CD14-positive monocyte (primary cell): ENCODE results near the gene CMTM6. TPM values are rescaled to one million over a fixed set of nuclear protein-coding genes. Genes with fewer than 3 reads are reported as not detected.

Experiments used
- DNase-seq, 3 donors: peaks; one replicate each; pipeline ENCODE4 v3.0.0-alpha.2; 2011 to 2022
- H2AFZ ChIP-seq: 2 replicates; pipeline ENCODE4 v1.6.0; 2012; ENCODE audit warnings: mild to moderate bottlenecking, low read depth, low read length, inconsistent platforms; ENCODE audit not compliant: insufficient read depth, poor library complexity, severe bottlenecking
- H3K27ac ChIP-seq, 2 donors: 1 replicate in 1 of 2; 2 replicates in 1 of 2; pipeline ENCODE4 v1.5.1; 2012 to 2013; ENCODE audit warnings: low read length in 2 of 2, control low read depth in 1 of 2, inconsistent platforms in 1 of 2, low read depth in 1 of 2, mild to moderate bottlenecking in 1 of 2
- H3K27me3 ChIP-seq, 2 donors: one replicate each; pipeline versions ENCODE4 v1.6.0 to v1.6.1; 2011 to 2013; ENCODE audit warnings: low read length in 2 of 2; ENCODE audit not compliant: control insufficient read depth in 2 of 2, insufficient read depth in 2 of 2
- H3K36me3 ChIP-seq, 2 donors: replicated peaks in 1 of 2; 1 replicate in 1 of 2; 2 replicates in 1 of 2; pipeline versions ENCODE4 v1.5.1 to v1.6.1; 2012 to 2013; ENCODE audit warnings: low read length in 2 of 2, control low read depth in 1 of 2, inconsistent platforms in 1 of 2, mild to moderate bottlenecking in 1 of 2; ENCODE audit not compliant: insufficient read depth in 2 of 2, control insufficient read depth in 1 of 2
- H3K4me1 ChIP-seq, 2 donors: 1 replicate in 1 of 2; 2 replicates in 1 of 2; pipeline versions ENCODE4 v1.5.1 to v1.6.1; 2012 to 2013; ENCODE audit warnings: low read length in 2 of 2, control low read depth in 1 of 2, inconsistent platforms in 1 of 2, mild to moderate bottlenecking in 1 of 2, moderate library complexity in 1 of 2; ENCODE audit not compliant: insufficient read depth in 2 of 2, control insufficient read depth in 1 of 2
- H3K4me2 ChIP-seq: replicated peaks from 2 replicates; pipeline ENCODE3; 2012; ENCODE audit warnings: low read length, moderate library complexity, mild to moderate bottlenecking; ENCODE audit not compliant: poor library complexity, severe bottlenecking; ENCODE audit errors: extremely low read depth
- H3K4me3 ChIP-seq, 3 experiments: fragments of 200-600 bp in 1 of 3; sonication (generic) in 1 of 3; replicated peaks in 1 of 3; 1 replicate in 2 of 3; 2 replicates in 1 of 3; pipeline ENCODE4 v1.5.1; 2011 to 2013; ENCODE audit warnings: low read length in 3 of 3, mild to moderate bottlenecking in 3 of 3, control low read depth in 2 of 3, low read depth in 2 of 3, inconsistent platforms in 1 of 3, moderate library complexity in 1 of 3
- H3K79me2 ChIP-seq: 2 replicates; pipeline ENCODE4 v1.6.0; 2012; ENCODE audit warnings: mild to moderate bottlenecking, control low read depth, inconsistent platforms, low read length, moderate library complexity; ENCODE audit not compliant: insufficient read depth
- H3K9ac ChIP-seq: 2 replicates; pipeline ENCODE4 v1.6.0; 2017; ENCODE audit warnings: low read length, mild to moderate bottlenecking; ENCODE audit not compliant: insufficient read depth, poor library complexity, severe bottlenecking
- H3K9me3 ChIP-seq, 2 donors: replicated peaks in 1 of 2; 1 replicate in 1 of 2; 2 replicates in 1 of 2; pipeline versions ENCODE4 v1.5.1 to v1.6.1; 2012 to 2013; ENCODE audit warnings: low read length in 2 of 2, control low read depth in 1 of 2; ENCODE audit not compliant: control insufficient read depth in 1 of 2, insufficient read depth in 1 of 2
- H4K20me1 ChIP-seq: 2 replicates; pipeline ENCODE4 v1.6.0; 2012; ENCODE audit warnings: mild to moderate bottlenecking, low read length, control low read depth, moderate library complexity; ENCODE audit not compliant: insufficient read depth
- H3K27ac Mint-ChIP-seq, 7 donors: one replicate each; pipeline ENCODE4 v1.8.0; 2020; ENCODE audit warnings: mild to moderate bottlenecking in 7 of 7, mixed read lengths in 7 of 7, moderate library complexity in 6 of 7, inconsistent platforms in 2 of 7
- H3K27me3 Mint-ChIP-seq, 3 donors: one replicate each; pipeline ENCODE4 v1.8.0; 2021 to 2022; ENCODE audit warnings: low read depth in 3 of 3, mild to moderate bottlenecking in 3 of 3, mixed read lengths in 3 of 3, moderate library complexity in 3 of 3, inconsistent platforms in 1 of 3
- H3K36me3 Mint-ChIP-seq, 2 donors: one replicate each; pipeline ENCODE4 v1.8.0; 2020; ENCODE audit warnings: mixed read lengths in 2 of 2, inconsistent platforms in 1 of 2, mild to moderate bottlenecking in 1 of 2
- H3K4me1 Mint-ChIP-seq: one replicate; pipeline ENCODE4 v1.8.0; 2020; ENCODE audit warnings: mild to moderate bottlenecking, mixed read lengths
- H3K4me3 Mint-ChIP-seq, 2 donors: one replicate each; pipeline ENCODE4 v1.8.0; 2020; ENCODE audit warnings: mild to moderate bottlenecking in 2 of 2, mixed read lengths in 2 of 2, moderate library complexity in 1 of 2
- H3K9me3 Mint-ChIP-seq, 7 donors: one replicate each; pipeline ENCODE4 v1.8.0; 2020 to 2022; ENCODE audit warnings: mixed read lengths in 7 of 7, mild to moderate bottlenecking in 6 of 7, moderate library complexity in 6 of 7, inconsistent platforms in 2 of 7
- WGBS: methylation state at CpG from one replicate; pipeline ENCODE4 v1.1.5; 2013; ENCODE audit warnings: missing lambda C conversion rate; ENCODE audit not compliant: insufficient coverage; 5-methylcytosine and 5-hydroxymethylcytosine counted together
- intact Hi-C, 2 donors: fragments of 100-400 bp; cut with micrococcal nuclease; formaldehyde crosslinking; loops; one replicate each; pipeline versions ENCODE4 v1.15.0 to v1.15.1; 2023
- polyA plus RNA-seq, 3 donors: library from polyadenylated mRNA; depleted of rRNA in 1 of 3; unstranded in 2 of 3; stranded (reverse) in 1 of 3; fragments of 300-500 nt in 2 of 3; fragments of >200 nt in 1 of 3; fragmentation: Illumina TruSeq in 2 of 3; gene quantifications; 1 replicate in 2 of 3; 2 replicates in 1 of 3; pipeline ENCODE4 v1.2.3, GENCODE V29; 2012 to 2021
- TF ChIP-seq, protein P1 (sequence below): fragments of 200-600 bp; IDR thresholded peaks from one replicate; pipeline ENCODE4 v1.8.0; 2022; ENCODE audit warnings: antibody characterized with exemption, mild to moderate bottlenecking

CMTM6 gene
- polyA plus RNA-seq, 3 donors = 40.0 to 210 (median 190) TPM

DNA sequence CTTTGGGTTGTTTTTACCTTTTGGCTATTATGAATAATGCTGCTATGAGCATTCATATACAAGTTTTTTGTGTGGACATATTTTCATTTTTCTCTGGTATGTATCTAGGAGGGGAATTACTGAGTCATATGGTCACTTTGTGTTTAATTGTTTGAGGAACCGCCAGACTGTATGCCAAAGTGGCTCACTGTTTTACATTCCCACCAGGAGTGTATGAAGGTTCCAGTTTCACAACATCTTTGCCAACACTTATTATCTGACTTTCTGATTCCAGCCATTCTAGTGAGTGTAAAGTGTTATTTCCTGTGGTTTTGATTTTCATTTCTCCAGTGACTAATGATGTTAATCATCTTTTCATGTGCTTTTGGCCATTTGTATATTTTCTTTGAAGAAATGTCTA is 59.2 kb downstream of the CMTM6 start:
- no peak overlapping the region for H2AFZ ChIP-seq
- peaks cover 36 to 65% of the 10 kb centered on the region in 2 donors for H3K36me3 Mint-ChIP-seq
- H3K4me3 ChIP-seq = no peak overlapping the region
- TF ChIP-seq, protein P1, sequence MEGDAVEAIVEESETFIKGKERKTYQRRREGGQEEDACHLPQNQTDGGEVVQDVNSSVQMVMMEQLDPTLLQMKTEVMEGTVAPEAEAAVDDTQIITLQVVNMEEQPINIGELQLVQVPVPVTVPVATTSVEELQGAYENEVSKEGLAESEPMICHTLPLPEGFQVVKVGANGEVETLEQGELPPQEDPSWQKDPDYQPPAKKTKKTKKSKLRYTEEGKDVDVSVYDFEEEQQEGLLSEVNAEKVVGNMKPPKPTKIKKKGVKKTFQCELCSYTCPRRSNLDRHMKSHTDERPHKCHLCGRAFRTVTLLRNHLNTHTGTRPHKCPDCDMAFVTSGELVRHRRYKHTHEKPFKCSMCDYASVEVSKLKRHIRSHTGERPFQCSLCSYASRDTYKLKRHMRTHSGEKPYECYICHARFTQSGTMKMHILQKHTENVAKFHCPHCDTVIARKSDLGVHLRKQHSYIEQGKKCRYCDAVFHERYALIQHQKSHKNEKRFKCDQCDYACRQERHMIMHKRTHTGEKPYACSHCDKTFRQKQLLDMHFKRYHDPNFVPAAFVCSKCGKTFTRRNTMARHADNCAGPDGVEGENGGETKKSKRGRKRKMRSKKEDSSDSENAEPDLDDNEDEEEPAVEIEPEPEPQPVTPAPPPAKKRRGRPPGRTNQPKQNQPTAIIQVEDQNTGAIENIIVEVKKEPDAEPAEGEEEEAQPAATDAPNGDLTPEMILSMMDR = no peak
- H4K20me1 ChIP-seq = peaks cover 98% of the 10 kb centered on the region
- no CpG with 5 or more reads among the region's 1 CpG for WGBS
- H3K27me3 ChIP-seq = no peaks in the 10 kb centered on the region
- H3K36me3 ChIP-seq = peaks cover 16 to 59% of the 10 kb centered on the region in 2 donors
- peaks cover 34% of the 10 kb centered on the region for H3K4me1 Mint-ChIP-seq
- H3K79me2 ChIP-seq = peaks cover 99% of the 10 kb centered on the region
- H3K4me2 ChIP-seq = no peak overlapping the region
- H3K27me3 Mint-ChIP-seq = no peaks in the 10 kb centered on the region
- peak overlapping the region in 1 of 2 donors; percentile 22 for H3K27ac ChIP-seq
- peaks cover 0 to 5% (median 0%) of the 10 kb centered on the region in 7 donors for H3K9me3 Mint-ChIP-seq
- H3K9me3 ChIP-seq = no peaks in the 10 kb centered on the region
- no peak overlapping the region for H3K4me3 Mint-ChIP-seq
- peaks cover 3% of the 10 kb centered on the region in 2 donors for H3K4me1 ChIP-seq
- H3K27ac Mint-ChIP-seq = peak overlapping the region in 5 of 7 donors; percentile 4 to 88 (median 66)
- intact Hi-C loops = loop anchor here in 1 of 2 donors (10.0 kb wide), 1 partner anchor 139 kb away; no protein-coding TSS in a partner anchor
- DNase-seq = peak in 1 of 3 donors; percentile 52
- H3K9ac ChIP-seq = no peak overlapping the region

DNA sequence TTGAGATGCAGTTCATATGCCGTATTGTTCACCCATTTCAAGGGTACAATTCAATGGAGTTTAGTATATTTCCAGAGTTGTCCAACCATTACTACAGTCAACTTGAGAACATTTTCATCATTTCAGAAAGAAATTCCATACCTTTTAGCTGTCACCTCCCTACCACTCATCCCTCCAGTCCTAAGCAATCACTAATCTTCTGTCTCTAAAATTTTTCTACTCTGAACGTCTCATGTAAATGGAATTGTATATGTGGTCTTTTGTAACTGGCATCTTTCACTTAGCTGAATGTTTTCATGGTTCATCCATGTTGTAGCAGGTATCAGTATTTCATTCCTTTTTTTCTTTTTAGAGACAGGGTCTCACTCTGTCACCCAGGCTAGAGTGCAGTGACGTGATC is 59.9 kb downstream of the CMTM6 start:
- no peak overlapping the region for H3K4me3 ChIP-seq
- no peaks in the 10 kb centered on the region for H3K27me3 ChIP-seq
- H3K9me3 Mint-ChIP-seq = peaks cover 0 to 5% (median 0%) of the 10 kb centered on the region in 7 donors
- no peak overlapping the region for H3K4me2 ChIP-seq
- H3K9ac ChIP-seq = no peak overlapping the region
- intact Hi-C loops = loop anchor here in 1 of 2 donors (10.0 kb wide), 1 partner anchor 138 kb away; no protein-coding TSS in a partner anchor
- H4K20me1 ChIP-seq = peaks cover 98% of the 10 kb centered on the region
- no peak overlapping the region for H3K4me3 Mint-ChIP-seq
- H3K79me2 ChIP-seq = peaks cover 99% of the 10 kb centered on the region
- 100% methylated on average over 1 of the region's 3 CpGs for WGBS
- no peak for DNase-seq
- H3K27ac ChIP-seq = no peak overlapping the region
- peaks cover 13 to 52% of the 10 kb centered on the region in 2 donors for H3K36me3 ChIP-seq
- no peaks in the 10 kb centered on the region for H3K4me1 ChIP-seq
- H3K9me3 ChIP-seq = no peaks in the 10 kb centered on the region
- H2AFZ ChIP-seq = no peak overlapping the region
- H3K4me1 Mint-ChIP-seq = peaks cover 32% of the 10 kb centered on the region
- TF ChIP-seq, protein P1 = no peak
- H3K36me3 Mint-ChIP-seq = peaks cover 36 to 60% of the 10 kb centered on the region in 2 donors
- H3K27me3 Mint-ChIP-seq = no peaks in the 10 kb centered on the region
- peak overlapping the region in 4 of 7 donors; percentile 4 to 50 (median 20) for H3K27ac Mint-ChIP-seq
